CD4-positive, alpha-beta T cell treated with Interleukin-21 for 1 hour (primary cell): ENCODE results near the gene CAMTA1.

Source experiments
- DNase-seq: peaks from one replicate; pipeline ENCODE4 v3.0.0-alpha.2; 2020

CAMTA1 gene

GRCh38 chr1:7535934-7536878 is 751.0 kb downstream of the CAMTA1 start:
- no peak for DNase-seq

- no peak for DNase-seq
These were observed 751.8 kb downstream of the CAMTA1 start for GRCh38 chr1:7536891-7537591.

GRCh38 chr1:7538033-7538432 is 752.8 kb downstream of the CAMTA1 start:
- DNase-seq = no peak

- no peak for DNase-seq
These were observed 753.9 kb downstream of the CAMTA1 start for GRCh38 chr1:7538849-7539768.

GRCh38 chr1:7539769-7540175 is 754.5 kb downstream of the CAMTA1 start:
- no peak for DNase-seq

GRCh38 chr1:7540816-7541215 is 755.6 kb downstream of the CAMTA1 start:
- DNase-seq = no peak

GRCh38 chr1:7541629-7542028 is 756.4 kb downstream of the CAMTA1 start:
- DNase-seq = no peak

- DNase-seq = no peak
These were observed 758.5 kb downstream of the CAMTA1 start for GRCh38 chr1:7543718-7544090.

- no peak for DNase-seq
These were observed 764.3 kb downstream of the CAMTA1 start for GRCh38 chr1:7549277-7550161.

GRCh38 chr1:7550261-7550865 is 765.1 kb downstream of the CAMTA1 start:
- DNase-seq = no peak

- DNase-seq = no peak
These were observed 765.7 kb downstream of the CAMTA1 start for GRCh38 chr1:7550981-7551380.

- no peak for DNase-seq
These were observed 766.2 kb downstream of the CAMTA1 start for GRCh38 chr1:7551442-7551841.

- no peak for DNase-seq
These were observed 767.1 kb downstream of the CAMTA1 start for GRCh38 chr1:7552402-7552801.

- DNase-seq = no peak
These were observed 767.9 kb downstream of the CAMTA1 start for GRCh38 chr1:7553042-7553690.

- no peak for DNase-seq
These were observed 769.4 kb downstream of the CAMTA1 start for GRCh38 chr1:7554385-7555235.

GRCh38 chr1:7555391-7556185 is 770.3 kb downstream of the CAMTA1 start:
- DNase-seq = no peak

GRCh38 chr1:7557301-7557891 is 772.1 kb downstream of the CAMTA1 start:
- no peak for DNase-seq

- DNase-seq = no peak
These were observed 772.8 kb downstream of the CAMTA1 start for GRCh38 chr1:7558041-7558461.

GRCh38 chr1:7558481-7558880 is 773.2 kb downstream of the CAMTA1 start:
- DNase-seq = no peak
